Heart right ventricle (tissue), 16 donors: Measurements from ENCODE around the gene CCM2. TPM values are rescaled to one million over a fixed set of nuclear protein-coding genes. Genes with fewer than 3 reads are reported as not detected.

ENCODE experiments used
- ATAC-seq, 8 donors: fragments of 200-7000 bp; cut with Tn5 transposase; one replicate each; pipeline ENCODE4 v1.9.1; 2020; ENCODE audit warnings: mild to moderate bottlenecking in 8 of 8, moderate library complexity in 8 of 8, moderate number of reproducible peaks in 1 of 8
- DNase-seq, 2 donors: peaks; one replicate each; pipeline ENCODE4 v3.0.0-alpha.2; 2020
- H3K27ac ChIP-seq, 10 donors: fragments of 200-600 bp; sonication (generic) in 2 of 10; one replicate each; pipeline versions ENCODE4 v1.5.0 to v1.8.0; 2020 to 2022; ENCODE audit warnings: mild to moderate bottlenecking in 3 of 10
- H3K27me3 ChIP-seq, 7 donors: fragments of 200-600 bp; one replicate each; pipeline ENCODE4 v1.8.0; 2021 to 2022; ENCODE audit warnings: mild to moderate bottlenecking in 2 of 7
- H3K36me3 ChIP-seq, 9 donors: fragments of 200-600 bp; sonication (generic) in 1 of 9; one replicate each; pipeline versions ENCODE4 v1.5.0 to v1.8.0; 2020 to 2022; ENCODE audit warnings: mild to moderate bottlenecking in 2 of 9
- H3K4me1 ChIP-seq, 9 donors: fragments of 200-600 bp; sonication (generic) in 1 of 9; one replicate each; pipeline versions ENCODE4 v1.5.0 to v1.8.0; 2020 to 2022; ENCODE audit warnings: mild to moderate bottlenecking in 4 of 9
- H3K4me3 ChIP-seq, 10 donors: fragments of 200-600 bp; sonication (generic) in 2 of 10; one replicate each; pipeline versions ENCODE4 v1.5.0 to v1.8.0; 2020 to 2022; ENCODE audit warnings: mild to moderate bottlenecking in 7 of 10, moderate library complexity in 2 of 10
- H3K9me3 ChIP-seq, 11 donors: fragments of 200-600 bp in 10 of 11; sonication (generic) in 2 of 11; one replicate each; pipeline versions ENCODE4 v1.5.0 to v1.8.0; 2013 to 2022; ENCODE audit warnings: mild to moderate bottlenecking in 2 of 11, control low read depth in 1 of 11, moderate library complexity in 1 of 11
- CTCF ChIP-seq, 9 donors: fragments of 200-600 bp; sonication (generic) in 2 of 9; IDR thresholded peaks; one replicate each; pipeline versions ENCODE4 v1.5.0 to v1.8.0; 2021 to 2022; ENCODE audit warnings: antibody characterized with exemption in 9 of 9, mild to moderate bottlenecking in 5 of 9, moderate library complexity in 1 of 9
- WGBS, 2 donors: extraction: QIAGEN DNeasy Blood & Tissue Kit; methylation state at CpG; one replicate each; pipeline ENCODE4 v1.1.7; 2013; ENCODE audit warnings: inconsistent platforms in 1 of 2; 5-methylcytosine and 5-hydroxymethylcytosine counted together
- intact Hi-C, 10 donors: fragments of 100-400 bp; cut with DNase I; formaldehyde crosslinking; loops; one replicate each; pipeline versions ENCODE4 v1.11.1 to v1.14.2; 2022
- polyA plus RNA-seq, 2 donors: library from polyadenylated mRNA; stranded (reverse); fragments of 200-250 nt; gene quantifications; one replicate each; pipeline ENCODE4 v1.2.3, GENCODE V29; 2013
- total RNA-seq, 10 donors: library from RNA; stranded (reverse); fragmentation: NEBNext Ultra II Directional in 3 of 10; extraction: Animal tissue kit (Norgen Biotek cat#: 25700) in 3 of 10; gene quantifications; one replicate each; pipeline versions ENCODE4 v1.2.1 to v1.2.4, GENCODE V29; 2021 to 2023
- donor health status: Arrhythmogenic right ventricular cardiomyopathy.
- donor health status: ischemic (EF 13 %, LVEDD 7.1; RV severe dilation, severe dysfunction).
- donor health status: healthy with polysubstance abuse.
- donor health status: DM: no; HTN: yes; CAD: no.
- donor health status: DM: no; HTN: no; CAD: no.
- donor health status: ischemic (EF 25% LVEDD 6.9; RV normal size, moderate dysfunction).
- donor health status: ischemic (EF 25% LVEDD 5.7; RV mildly dilated, moderate dysfunction).
- donor health status: healthy.
- donor health status: DM: yes; HTN: yes; CAD: no.
- donor health status: Ischemic cardiomyopathy.
- donor health status: ischemic (EF 35%, LVEDD 5.7; RV mildly dilated, moderate dysfunction).
- donor health status: nonischemic (EF 11% LVEDD 7.7; RV severe dilation, severe dysfunction).
- donor health status: DM: yes; HTN: yes; CAD: no.
- donor health status: PGD.
- donor health status: ischemic (EF 29% LVEDD 5.4; RV normal size, mild dysfunction).
- donor health status: nonischemic (EF 23%, LVEDD 6.1; RV moderate dilation, normal function).

The CCM2 gene
- total and polyA plus RNA-seq, 12 donors = 21.5 to 71.1 (median 25.7) TPM

- WGBS, 2 donors = 79 to 81% methylated on average over 12 of the region's 12 CpGs
- DNase-seq (no peak), ATAC-seq (no peak)
- Histone ChIP-seq H3K4me1 (peaks cover 0 to 16% (median 0%) of the 10 kb centered on the region in 9 donors), H3K4me3 (no peak overlapping the region), H3K27me3 (no peaks in the 10 kb centered on the region), H3K36me3 (peaks cover 0 to 83% (median 29%) of the 10 kb centered on the region in 9 donors), H3K9me3 (no peaks in the 10 kb centered on the region), H3K27ac (no peak overlapping the region)
- intact Hi-C loops = no loop called here
- no peak for TF ChIP-seq CTCF (IDR thresholded peaks at IDR 0.05)
Observed at GRCh38 chr7:45065031-45065995, 65.3 kb downstream of the CCM2 start.

- intact Hi-C loops = no loop called here
- Histone ChIP-seq H3K4me1 (peaks cover 0 to 13% (median 0%) of the 10 kb centered on the region in 9 donors), H3K36me3 (peaks cover 0 to 91% (median 31%) of the 10 kb centered on the region in 9 donors), H3K27ac (no peak overlapping the region), H3K4me3 (no peak overlapping the region), H3K27me3 (no peaks in the 10 kb centered on the region), H3K9me3 (no peaks in the 10 kb centered on the region)
- no peak for ATAC-seq
- TF ChIP-seq CTCF (IDR thresholded peaks at IDR 0.05) = no peak
- WGBS, 2 donors = 88 to 90% methylated on average over 7 of the region's 7 CpGs
- no peak for DNase-seq
Observed at GRCh38 chr7:45066409-45066808, 66.4 kb downstream of the CCM2 start.

- Histone ChIP-seq H3K4me3 (no peak overlapping the region), H3K27me3 (no peaks in the 10 kb centered on the region), H3K4me1 (peaks cover 0 to 9% (median 0%) of the 10 kb centered on the region in 9 donors), H3K9me3 (no peaks in the 10 kb centered on the region), H3K27ac (no peak overlapping the region), H3K36me3 (peaks cover 0 to 97% (median 39%) of the 10 kb centered on the region in 9 donors)
- DNase-seq (no peak), ATAC-seq (no peak)
- WGBS, 2 donors = 92 to 97% methylated on average over 3 of the region's 3 CpGs
- intact Hi-C loops = no loop called here
- no peak for TF ChIP-seq CTCF (IDR thresholded peaks at IDR 0.05)
Observed at GRCh38 chr7:45067582-45067981, 67.6 kb downstream of the CCM2 start.

- Histone ChIP-seq H3K4me3 (no peak overlapping the region), H3K4me1 (peaks cover 0 to 3% (median 0%) of the 10 kb centered on the region in 9 donors), H3K9me3 (no peaks in the 10 kb centered on the region), H3K36me3 (peaks cover 0 to 100% (median 39%) of the 10 kb centered on the region in 9 donors), H3K27me3 (no peaks in the 10 kb centered on the region), H3K27ac (no peak overlapping the region)
- intact Hi-C loops = no loop called here
- DNase-seq (no peak), ATAC-seq (no peak)
- WGBS, 2 donors = 96 to 97% methylated on average over 15 of the region's 15 CpGs
- no peak for TF ChIP-seq CTCF (IDR thresholded peaks at IDR 0.05)
Observed at GRCh38 chr7:45068236-45069023, 68.4 kb downstream of the CCM2 start.
